ENCODE results near the gene CERS1.

DNA sequence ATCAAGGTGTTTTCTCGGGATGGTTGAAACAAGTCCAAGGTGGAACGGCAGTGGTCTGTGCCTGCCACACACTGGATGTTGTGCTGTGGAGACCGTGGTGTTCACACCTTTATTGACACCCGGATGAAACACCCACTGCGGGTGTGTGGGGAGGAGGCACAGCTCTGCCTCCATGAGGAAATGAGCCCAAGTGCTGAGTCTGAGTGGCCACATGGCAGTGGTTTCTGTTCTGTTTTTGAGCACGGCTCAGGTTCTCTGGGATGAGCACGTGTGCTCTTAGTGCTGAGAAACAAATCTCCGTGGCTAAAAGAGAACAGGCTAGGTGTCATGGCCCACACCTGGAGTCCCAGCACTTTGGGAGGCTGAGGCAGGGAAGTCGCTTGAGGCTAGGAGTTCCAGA, 34.7 kb downstream of the CERS1 start:
- TF ChIP-seq, protein P1, sequence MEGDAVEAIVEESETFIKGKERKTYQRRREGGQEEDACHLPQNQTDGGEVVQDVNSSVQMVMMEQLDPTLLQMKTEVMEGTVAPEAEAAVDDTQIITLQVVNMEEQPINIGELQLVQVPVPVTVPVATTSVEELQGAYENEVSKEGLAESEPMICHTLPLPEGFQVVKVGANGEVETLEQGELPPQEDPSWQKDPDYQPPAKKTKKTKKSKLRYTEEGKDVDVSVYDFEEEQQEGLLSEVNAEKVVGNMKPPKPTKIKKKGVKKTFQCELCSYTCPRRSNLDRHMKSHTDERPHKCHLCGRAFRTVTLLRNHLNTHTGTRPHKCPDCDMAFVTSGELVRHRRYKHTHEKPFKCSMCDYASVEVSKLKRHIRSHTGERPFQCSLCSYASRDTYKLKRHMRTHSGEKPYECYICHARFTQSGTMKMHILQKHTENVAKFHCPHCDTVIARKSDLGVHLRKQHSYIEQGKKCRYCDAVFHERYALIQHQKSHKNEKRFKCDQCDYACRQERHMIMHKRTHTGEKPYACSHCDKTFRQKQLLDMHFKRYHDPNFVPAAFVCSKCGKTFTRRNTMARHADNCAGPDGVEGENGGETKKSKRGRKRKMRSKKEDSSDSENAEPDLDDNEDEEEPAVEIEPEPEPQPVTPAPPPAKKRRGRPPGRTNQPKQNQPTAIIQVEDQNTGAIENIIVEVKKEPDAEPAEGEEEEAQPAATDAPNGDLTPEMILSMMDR (IDR thresholded peaks at IDR 0.05; ENCODE audit: borderline replicate concordance, extremely low read depth, low read length, poor library complexity, severe bottlenecking) = no peak
- TF ChIP-seq EZH2 (IDR thresholded peaks at IDR 0.05; ENCODE audit: borderline replicate concordance, low read depth, low read length, severe bottlenecking) = no peak

All from DND-41 (cell line).